Muscle layer of duodenum (tissue), 2 donors: ENCODE data around the gene MBTD1.
"Not testable (repeated sequence)": the region's sequence is repeated elsewhere in the genome, so short reads cannot be mapped to it uniquely, and the experiment has no call there.

Experiments used
- H3K27ac ChIP-seq: one replicate; pipeline ENCODE4 v1.7.0; 2013; ENCODE audit warnings: mild to moderate bottlenecking, low read length
- H3K27me3 ChIP-seq: one replicate; pipeline ENCODE4 v1.7.0; 2013; ENCODE audit warnings: low read depth, mild to moderate bottlenecking, control low read depth, low read length
- H3K36me3 ChIP-seq, 2 donors: one replicate each; pipeline ENCODE4 v1.7.0; 2013; ENCODE audit warnings: low read length in 2 of 2, control low read depth in 1 of 2, mild to moderate bottlenecking in 1 of 2; ENCODE audit not compliant: insufficient read depth in 2 of 2, control insufficient read depth in 1 of 2
- H3K4me1 ChIP-seq, 2 donors: one replicate each; pipeline ENCODE4 v1.7.0; 2013; ENCODE audit warnings: low read length in 2 of 2, mild to moderate bottlenecking in 2 of 2, control low read depth in 1 of 2, moderate library complexity in 1 of 2; ENCODE audit not compliant: insufficient read depth in 2 of 2, control insufficient read depth in 1 of 2
- H3K4me3 ChIP-seq, 2 donors: one replicate each; pipeline ENCODE4 v1.7.0; 2013; ENCODE audit warnings: low read length in 2 of 2, low read depth in 1 of 2, mild to moderate bottlenecking in 1 of 2
- H3K9me3 ChIP-seq, 2 donors: one replicate each; pipeline ENCODE4 v1.7.0; 2013; ENCODE audit warnings: low read length in 2 of 2, control low read depth in 1 of 2, mild to moderate bottlenecking in 1 of 2; ENCODE audit not compliant: control insufficient read depth in 1 of 2
- donor health status: healthy.

MBTD1 gene

GRCh38 chr17:51269991-51270390, 10.1 kb upstream of the MBTD1 start:
- Histone ChIP-seq H3K27ac (no peak overlapping the region), H3K4me3 (no peak overlapping the region), H3K36me3 (peaks cover 26 to 35% of the 10 kb centered on the region in 2 donors), H3K27me3 (no peaks in the 10 kb centered on the region), H3K4me1 (peaks cover 0 to 4% of the 10 kb centered on the region in 2 donors), H3K9me3 (no peaks in the 10 kb centered on the region)

- peaks cover 6 to 13% of the 10 kb centered on the region in 2 donors for H3K4me1 ChIP-seq
- H3K9me3 ChIP-seq, H3K27me3 ChIP-seq, H3K27ac ChIP-seq, H3K4me3 ChIP-seq: not testable (repeated sequence)
- peaks cover 30% of the 10 kb centered on the region in 2 donors for H3K36me3 ChIP-seq
Measured at GRCh38 chr17:51264466-51264865, 4.6 kb upstream of the MBTD1 start.

DNA sequence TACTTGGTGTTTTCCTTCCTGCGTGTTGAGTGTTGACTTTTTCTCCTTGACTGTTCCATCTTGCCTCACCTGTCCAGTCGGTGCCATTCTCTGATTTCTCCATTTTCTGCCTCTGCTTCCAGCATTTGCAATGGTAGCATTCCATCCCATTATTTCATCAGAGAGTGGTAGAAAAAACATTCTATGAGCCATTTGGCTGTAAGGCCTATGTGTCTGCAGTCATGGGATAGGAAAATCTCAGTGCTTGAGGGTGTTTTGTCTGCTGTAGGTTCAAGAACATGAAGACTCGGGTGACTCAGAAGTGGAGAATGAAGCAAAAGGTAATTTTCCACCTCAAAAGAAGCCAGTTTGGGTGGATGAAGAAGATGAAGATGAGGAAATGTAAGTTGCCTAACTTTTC, 3.2 kb upstream of the MBTD1 start:
- H3K27ac ChIP-seq, result no peak overlapping the region
- H3K4me3 ChIP-seq, result no peak overlapping the region
- H3K27me3 ChIP-seq, result no peaks in the 10 kb centered on the region
- H3K4me1 ChIP-seq, result peaks cover 12 to 28% of the 10 kb centered on the region in 2 donors
- H3K9me3 ChIP-seq, result no peaks in the 10 kb centered on the region
- H3K36me3 ChIP-seq, result peaks cover 17 to 21% of the 10 kb centered on the region in 2 donors

DNA sequence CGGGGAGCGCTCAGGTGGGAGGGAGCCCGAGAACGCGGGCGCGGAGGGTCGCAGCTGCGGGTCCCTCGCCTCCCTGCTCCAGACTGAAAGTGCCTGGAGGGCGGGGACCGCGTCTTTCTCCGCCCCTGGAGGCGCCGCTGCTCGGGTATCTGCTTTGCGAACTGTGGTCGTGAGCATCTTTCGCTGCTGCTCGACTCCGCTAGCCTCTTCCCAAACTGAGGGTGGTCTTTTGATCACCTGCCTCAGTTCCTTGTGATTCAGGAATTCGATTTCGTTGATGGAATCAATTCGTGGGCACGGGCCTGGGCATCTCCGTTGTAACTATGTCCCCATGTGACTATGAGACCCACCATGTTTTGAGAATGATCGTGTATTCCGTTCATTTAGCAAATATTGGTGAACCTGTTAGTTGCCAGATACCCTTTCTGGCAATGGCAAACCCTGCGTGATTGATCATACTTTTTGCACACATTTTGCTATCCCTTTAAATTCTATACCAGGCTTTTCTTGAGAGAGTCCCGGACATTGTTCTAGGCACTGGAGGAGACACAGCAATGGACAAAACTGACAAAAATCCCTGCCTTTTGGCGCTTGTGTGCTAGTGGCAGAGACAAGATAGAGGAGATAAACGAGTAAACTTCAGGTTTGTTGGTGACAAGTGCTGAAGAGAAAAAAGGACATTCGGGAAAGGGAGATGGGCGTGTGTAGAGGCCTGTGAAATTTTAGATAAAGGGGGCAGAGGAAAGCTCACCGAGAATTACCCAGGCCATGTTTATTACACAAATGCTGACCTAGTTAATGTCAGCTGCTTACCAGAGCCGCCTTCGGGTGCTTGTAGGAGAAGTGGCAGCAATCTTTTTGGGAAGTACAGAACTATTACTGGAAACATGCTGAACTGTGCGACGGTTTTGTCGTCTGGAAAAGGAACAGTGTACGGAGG, 1.4 kb upstream of the MBTD1 start:
- H3K9me3 ChIP-seq, result no peaks in the 10 kb centered on the region
- H3K36me3 ChIP-seq, result peaks cover 10 to 13% of the 10 kb centered on the region in 2 donors
- peak overlapping the region; percentile 72 for H3K27ac ChIP-seq
- H3K27me3 ChIP-seq, result no peaks in the 10 kb centered on the region
- peaks cover 12 to 41% of the 10 kb centered on the region in 2 donors for H3K4me1 ChIP-seq
- H3K4me3 ChIP-seq, result peak overlapping the region; percentile 94 to 99

DNA sequence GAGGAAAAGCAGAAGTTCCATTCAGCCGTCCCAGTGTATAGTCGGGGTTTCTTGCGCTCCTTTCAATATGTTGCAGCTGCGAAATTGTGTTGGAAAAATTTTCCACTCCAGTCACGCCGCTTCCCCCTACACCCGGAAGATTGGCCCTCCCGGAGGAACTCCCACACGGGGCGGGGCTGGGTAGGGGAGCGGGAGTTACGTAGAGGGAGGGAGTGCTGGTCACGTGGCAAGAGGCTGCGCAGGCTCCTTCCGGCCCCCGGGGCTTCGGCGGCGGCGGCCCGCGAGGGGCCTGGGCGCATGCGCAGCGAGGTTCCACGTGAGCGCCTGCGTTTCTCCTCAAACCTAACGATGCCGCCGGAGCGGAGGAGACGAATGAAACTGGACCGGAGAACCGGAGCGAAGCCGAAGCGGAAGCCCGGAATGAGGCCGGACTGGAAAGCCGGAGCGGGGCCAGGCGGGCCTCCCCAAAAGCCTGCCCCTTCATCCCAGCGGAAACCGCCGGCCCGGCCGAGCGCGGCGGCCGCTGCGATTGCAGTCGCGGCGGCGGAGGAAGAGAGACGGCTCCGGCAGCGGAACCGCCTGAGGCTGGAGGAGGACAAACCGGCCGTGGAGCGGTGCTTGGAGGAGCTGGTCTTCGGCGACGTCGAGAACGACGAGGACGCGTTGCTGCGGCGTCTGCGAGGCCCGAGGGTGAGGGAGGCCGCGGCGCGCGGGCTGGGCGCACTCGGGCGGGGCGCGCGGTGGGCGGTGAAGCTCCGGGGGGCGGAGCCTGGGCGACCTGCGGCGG, 581 bp upstream of the MBTD1 start, which contains the start of gene UTP18:
UTP18 (plus strand) TSS at position 310 of the 787 bp plus-strand sequence; CDS start at position 349, 39 bp downstream.
- Histone ChIP-seq H3K4me1 (peaks cover 12 to 41% of the 10 kb centered on the region in 2 donors), H3K36me3 (peaks cover 4 to 8% of the 10 kb centered on the region in 2 donors), H3K4me3 (peak within 1 kb of the TSS; percentile 94 to 99)

GRCh38 chr17:51258756-51259563, 889 bp downstream of the MBTD1 start:
- Histone ChIP-seq H3K27me3 (no peaks in the 10 kb centered on the region), H3K4me1 (peaks cover 12 to 41% of the 10 kb centered on the region in 2 donors), H3K27ac (peak overlapping the region; percentile 99)

More for the DNA sequence above, 581 bp upstream of the MBTD1 start, which contains the start of gene UTP18:
- H3K9me3 ChIP-seq, result no peaks in the 10 kb centered on the region
- no peaks in the 10 kb centered on the region for H3K27me3 ChIP-seq
- H3K27ac ChIP-seq, result peak within 1 kb of the TSS; percentile 99

DNA sequence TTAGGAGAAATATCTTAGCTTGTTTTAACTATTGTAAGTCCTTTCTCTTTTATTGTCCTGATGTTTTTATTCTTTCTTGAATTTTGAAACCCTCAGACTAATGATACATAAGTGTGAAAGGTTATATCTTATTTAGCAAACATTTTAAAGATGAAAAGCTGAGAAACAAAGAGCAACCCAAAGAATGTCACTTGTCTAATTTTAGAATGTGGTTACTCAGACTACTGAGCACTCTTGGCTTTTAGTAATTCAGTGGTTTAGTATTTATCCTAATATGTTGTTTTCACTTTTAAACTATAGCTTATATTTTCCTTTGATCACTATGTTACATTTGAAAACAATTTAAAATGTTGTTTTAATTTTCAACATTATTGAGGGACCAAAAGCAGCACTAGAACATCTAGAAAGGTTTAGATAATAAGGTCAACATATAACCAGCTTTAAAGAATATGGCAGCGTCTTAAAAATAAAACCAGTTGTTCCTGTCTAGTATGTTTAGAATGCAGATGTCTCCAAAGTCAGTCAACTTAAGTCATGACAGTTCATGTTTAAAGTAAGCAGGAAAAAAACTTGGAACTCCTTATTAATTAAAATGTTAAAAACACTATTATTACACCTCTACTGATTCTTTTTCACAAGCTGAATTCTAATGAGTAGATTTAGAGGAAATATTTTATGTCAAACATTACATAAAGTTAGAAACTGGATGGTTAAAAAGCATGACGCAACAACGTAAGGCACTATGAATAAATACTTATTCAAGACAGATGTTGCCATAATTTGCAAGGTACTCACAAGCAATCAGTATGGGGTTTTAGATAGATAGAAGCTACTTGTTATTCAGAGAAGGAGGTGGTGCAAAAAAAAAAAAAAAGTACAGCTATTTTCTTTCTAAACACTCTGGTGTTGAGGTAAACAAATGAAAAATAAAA, 2.4 kb downstream of the MBTD1 start:
- H3K27ac ChIP-seq, result no peak overlapping the region
- peaks cover 8 to 9% of the 10 kb centered on the region in 2 donors for H3K36me3 ChIP-seq
- no peaks in the 10 kb centered on the region for H3K27me3 ChIP-seq
- H3K9me3 ChIP-seq, result no peaks in the 10 kb centered on the region
- no peak overlapping the region for H3K4me3 ChIP-seq
- peaks cover 12 to 41% of the 10 kb centered on the region in 2 donors for H3K4me1 ChIP-seq

More at GRCh38 chr17:51258756-51259563, 889 bp downstream of the MBTD1 start:
- Histone ChIP-seq H3K9me3 (no peaks in the 10 kb centered on the region), H3K36me3 (peaks cover 8 to 11% of the 10 kb centered on the region in 2 donors), H3K4me3 (peak overlapping the region; percentile 94 to 99)

- Histone ChIP-seq H3K9me3 (no peaks in the 10 kb centered on the region), H3K27me3 (no peaks in the 10 kb centered on the region), H3K4me1 (peaks cover 6 to 30% of the 10 kb centered on the region in 2 donors), H3K4me3 (no peak overlapping the region), H3K27ac (no peak overlapping the region), H3K36me3 (peaks cover 8 to 9% of the 10 kb centered on the region in 2 donors)
Measured at GRCh38 chr17:51256101-51256500, 3.7 kb downstream of the MBTD1 start.

GRCh38 chr17:51255673-51256072, 4.2 kb downstream of the MBTD1 start:
- H3K4me3 ChIP-seq, result no peak overlapping the region
- no peak overlapping the region for H3K27ac ChIP-seq
- no peaks in the 10 kb centered on the region for H3K27me3 ChIP-seq
- H3K9me3 ChIP-seq, result no peaks in the 10 kb centered on the region
- H3K4me1 ChIP-seq, result peaks cover 6 to 29% of the 10 kb centered on the region in 2 donors
- H3K36me3 ChIP-seq, result peaks cover 8 to 9% of the 10 kb centered on the region in 2 donors

GRCh38 chr17:51251010-51251409, 8.8 kb downstream of the MBTD1 start:
- H3K36me3 ChIP-seq, result peaks cover 0 to 9% of the 10 kb centered on the region in 2 donors
- no peaks in the 10 kb centered on the region for H3K9me3 ChIP-seq
- no peak overlapping the region for H3K4me3 ChIP-seq
- no peaks in the 10 kb centered on the region for H3K4me1 ChIP-seq
- H3K27ac ChIP-seq, result no peak overlapping the region
- no peaks in the 10 kb centered on the region for H3K27me3 ChIP-seq
